GM23338 (cell line): ENCODE measurements around the gene NLRC4. TPM values are rescaled to one million over a fixed set of nuclear protein-coding genes. Genes with fewer than 3 reads are reported as not detected.

Experiments
- ATAC-seq: fragments of 200-7000 bp; cut with Tn5 transposase; 3 replicates; pipeline ENCODE4 v1.9.1; 2020
- DNase-seq: peaks from one replicate; pipeline ENCODE4 v3.0.0-alpha.2; 2015; ENCODE audit warnings: low spot score
- H2AFZ ChIP-seq: fragments of 200-600 bp; sonication (generic); 2 replicates; pipeline ENCODE4 v1.8.0; 2016; ENCODE audit warnings: antibody characterized with exemption, mild to moderate bottlenecking, moderate library complexity
- H3F3A ChIP-seq: fragments of 200-600 bp; sonication (generic); replicated peaks from 2 replicates; pipeline ENCODE4 v1.8.0; 2017; ENCODE audit warnings: antibody characterized with exemption, mixed run types, low read depth
- H3K27ac ChIP-seq: fragments of 200-600 bp; sonication (generic); 2 replicates; pipeline ENCODE4 v1.6.1; 2016; ENCODE audit warnings: low read depth
- H3K27me3 ChIP-seq: fragments of 200-600 bp; sonication (generic); 2 replicates; pipeline ENCODE4 v1.8.0; 2016; ENCODE audit warnings: mild to moderate bottlenecking, mixed run types, moderate library complexity; ENCODE audit not compliant: insufficient read depth
- H3K36me3 ChIP-seq: fragments of 200-600 bp; sonication (generic); 2 replicates; pipeline ENCODE4 v1.8.0; 2016; ENCODE audit warnings: mild to moderate bottlenecking; ENCODE audit not compliant: insufficient read depth
- H3K4me1 ChIP-seq: fragments of 200-600 bp; sonication (generic); 2 replicates; pipeline ENCODE4 v1.8.0; 2016; ENCODE audit warnings: mild to moderate bottlenecking, moderate library complexity; ENCODE audit not compliant: insufficient read depth
- H3K4me2 ChIP-seq: fragments of 200-600 bp; sonication (generic); 2 replicates; pipeline ENCODE4 v1.7.1; 2017; ENCODE audit warnings: mixed run types
- H3K4me3 ChIP-seq: fragments of 200-600 bp; sonication (generic); 2 replicates; pipeline ENCODE4 v1.6.1; 2016; ENCODE audit warnings: mixed run types
- H3K79me2 ChIP-seq: fragments of 200-600 bp; sonication (generic); replicated peaks from 2 replicates; pipeline ENCODE4 v1.8.0; 2017; ENCODE audit warnings: mild to moderate bottlenecking; ENCODE audit not compliant: insufficient read depth
- H3K9me2 ChIP-seq: fragments of 200-600 bp; sonication (generic); 2 replicates; pipeline ENCODE4 v1.8.0; 2017; ENCODE audit not compliant: insufficient read depth
- H4K20me1 ChIP-seq: fragments of 200-600 bp; sonication (generic); replicated peaks from 2 replicates; pipeline ENCODE4 v1.8.0; 2017; ENCODE audit warnings: mild to moderate bottlenecking; ENCODE audit not compliant: insufficient read depth
- H3K27ac Mint-ChIP-seq: 2 replicates; pipeline ENCODE4 v1.8.0; 2020; ENCODE audit warnings: inconsistent platforms, mild to moderate bottlenecking, moderate library complexity, mixed read lengths
- H3K27me3 Mint-ChIP-seq: 3 replicates; pipeline ENCODE4 v1.8.0; 2022; ENCODE audit warnings: low read depth, mild to moderate bottlenecking, moderate library complexity, mixed read lengths, inconsistent platforms; ENCODE audit not compliant: insufficient read depth, poor library complexity
- H3K36me3 Mint-ChIP-seq: 3 replicates; pipeline ENCODE4 v1.8.0; 2021; ENCODE audit warnings: low read depth, mild to moderate bottlenecking, inconsistent platforms, moderate library complexity, mixed read lengths
- H3K4me1 Mint-ChIP-seq: 3 replicates; pipeline ENCODE4 v1.8.0; 2020; ENCODE audit warnings: mild to moderate bottlenecking, inconsistent platforms, mixed read lengths
- H3K4me3 Mint-ChIP-seq: 3 replicates; pipeline ENCODE4 v1.8.0; 2021; ENCODE audit warnings: moderate library complexity, mild to moderate bottlenecking, inconsistent platforms, mixed read lengths
- H3K9me3 Mint-ChIP-seq: 3 replicates; pipeline ENCODE4 v1.8.0; 2020; ENCODE audit warnings: moderate library complexity, mild to moderate bottlenecking, inconsistent platforms, mixed read lengths
- CREB1 ChIP-seq: fragments of 250-450 bp; sonication (Bioruptor Pico); IDR thresholded peaks from 2 replicates; pipeline ENCODE4 v1.5.0; 2020; ENCODE audit warnings: low read depth, mild to moderate bottlenecking, moderate library complexity
- EZH2 ChIP-seq: fragments of 200-600 bp; sonication (generic); IDR thresholded peaks from one replicate; pipeline ENCODE4 v1.8.0; 2017; ENCODE audit warnings: antibody characterized with exemption, mild to moderate bottlenecking, low read depth; ENCODE audit not compliant: unreplicated experiment
- EZH2phosphoT487 ChIP-seq: fragments of 200-600 bp; sonication (generic); IDR thresholded peaks from one replicate; pipeline ENCODE4 v1.8.1; 2018; ENCODE audit warnings: antibody characterized with exemption; ENCODE audit not compliant: unreplicated experiment
- NANOG ChIP-seq: IDR thresholded peaks from 2 replicates; pipeline ENCODE4 v1.6.1; 2016; ENCODE audit warnings: antibody characterized with exemption, borderline replicate concordance
- POLR2AphosphoS5 ChIP-seq: IDR thresholded peaks from 2 replicates; pipeline ENCODE4 v1.6.1; 2016; ENCODE audit warnings: antibody characterized with exemption, low read depth
- STAT1 ChIP-seq: IDR thresholded peaks from one replicate; pipeline ENCODE4 v1.6.1; 2016; ENCODE audit warnings: antibody characterized with exemption; ENCODE audit not compliant: unreplicated experiment
- ZNF114 ChIP-seq: fragments of 250-450 bp; sonication (Bioruptor Pico); IDR thresholded peaks from 2 replicates; pipeline ENCODE4 v1.5.0; 2020; ENCODE audit warnings: mild to moderate bottlenecking, moderate library complexity
- ZNF331 ChIP-seq: fragments of 250-450 bp; sonication (Bioruptor Pico); IDR thresholded peaks from 2 replicates; pipeline ENCODE4 v1.5.0; 2020; ENCODE audit warnings: low read depth, mild to moderate bottlenecking, moderate library complexity
- polyA plus RNA-seq: library from polyadenylated mRNA; unstranded; fragments of >200 nt; fragmentation: Nextera tagmentation; extraction: Ambion mirVana; gene quantifications from 2 replicates; pipeline ENCODE4 v1.2.1, GENCODE V29; 2016
- total RNA-seq: library from RNA; depleted of rRNA; stranded (reverse); fragments of >200 nt; shearing (Covaris generic); gene quantifications from 2 replicates; pipeline ENCODE4 v1.2.3, GENCODE V29; 2014
- TF ChIP-seq, protein P1 (sequence below), 2 experiments: fragments of 200-600 bp in 1 of 2; sonication (generic) in 1 of 2; conservative IDR thresholded peaks; 2 replicates each; pipeline versions ENCODE4 v1.5.1 to v1.6.1; 2016 to 2017; ENCODE audit warnings: antibody characterized with exemption in 2 of 2, low read depth in 2 of 2, mild to moderate bottlenecking in 2 of 2, moderate library complexity in 1 of 2
- TF ChIP-seq, protein P2 (sequence below): IDR thresholded peaks from one replicate; pipeline ENCODE4 v1.6.1; 2018; ENCODE audit warnings: antibody characterized with exemption; ENCODE audit not compliant: unreplicated experiment
- TF ChIP-seq, protein P3 (sequence below): IDR thresholded peaks from 2 replicates; pipeline ENCODE4 v1.6.1; 2016; ENCODE audit warnings: antibody characterized with exemption

NLRC4 gene
- total and polyA plus RNA-seq, 2 experiments from 2014 or later: 0.50 TPM; not detected in 1

DNA sequence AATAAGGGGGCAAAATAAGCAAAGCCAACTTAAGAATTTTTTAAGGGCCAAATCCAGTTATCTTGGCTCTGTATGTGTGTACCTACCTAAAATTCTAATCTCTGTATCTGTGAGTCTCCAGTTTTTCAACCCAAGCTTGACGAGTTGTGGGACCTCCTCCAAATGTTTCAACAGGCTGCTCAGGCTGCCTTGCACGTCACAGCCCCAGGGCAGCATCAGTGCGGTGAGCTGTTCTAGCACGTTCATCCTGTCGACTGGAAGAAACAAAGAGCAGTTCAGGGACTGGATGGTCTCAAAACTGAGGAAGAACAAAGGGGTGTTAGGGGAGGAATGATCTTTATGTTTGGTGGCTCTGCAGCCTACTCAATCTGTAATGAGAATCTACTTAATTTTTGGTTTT lies 29.4 kb downstream of the NLRC4 start:
- Mint-ChIP-seq H3K36me3 (peaks cover 4% of the 10 kb centered on the region; the same call in 2 of the 3 replicates), H3K27me3 (no peaks in the 10 kb centered on the region), H3K4me3 (no peak overlapping the region), H3K4me1 (peaks cover 5% of the 10 kb centered on the region; the same call in 1 of the 3 replicates), H3K27ac (no peak overlapping the region), H3K9me3 (no peaks in the 10 kb centered on the region)
- Histone ChIP-seq H3F3A (no peaks in the 10 kb centered on the region), H3K27me3 (no peaks in the 10 kb centered on the region), H3K9me2 (no peaks in the 10 kb centered on the region), H3K27ac (no peak overlapping the region), H3K4me2 (no peak overlapping the region), H2AFZ (no peak overlapping the region), H3K36me3 (no peaks in the 10 kb centered on the region), H3K4me1 (no peaks in the 10 kb centered on the region), H3K4me3 (no peak overlapping the region), H3K79me2 (no peaks in the 10 kb centered on the region), H4K20me1 (no peaks in the 10 kb centered on the region)
- ATAC-seq (no peak), DNase-seq (no peak)
- TF ChIP-seq, protein P1, sequence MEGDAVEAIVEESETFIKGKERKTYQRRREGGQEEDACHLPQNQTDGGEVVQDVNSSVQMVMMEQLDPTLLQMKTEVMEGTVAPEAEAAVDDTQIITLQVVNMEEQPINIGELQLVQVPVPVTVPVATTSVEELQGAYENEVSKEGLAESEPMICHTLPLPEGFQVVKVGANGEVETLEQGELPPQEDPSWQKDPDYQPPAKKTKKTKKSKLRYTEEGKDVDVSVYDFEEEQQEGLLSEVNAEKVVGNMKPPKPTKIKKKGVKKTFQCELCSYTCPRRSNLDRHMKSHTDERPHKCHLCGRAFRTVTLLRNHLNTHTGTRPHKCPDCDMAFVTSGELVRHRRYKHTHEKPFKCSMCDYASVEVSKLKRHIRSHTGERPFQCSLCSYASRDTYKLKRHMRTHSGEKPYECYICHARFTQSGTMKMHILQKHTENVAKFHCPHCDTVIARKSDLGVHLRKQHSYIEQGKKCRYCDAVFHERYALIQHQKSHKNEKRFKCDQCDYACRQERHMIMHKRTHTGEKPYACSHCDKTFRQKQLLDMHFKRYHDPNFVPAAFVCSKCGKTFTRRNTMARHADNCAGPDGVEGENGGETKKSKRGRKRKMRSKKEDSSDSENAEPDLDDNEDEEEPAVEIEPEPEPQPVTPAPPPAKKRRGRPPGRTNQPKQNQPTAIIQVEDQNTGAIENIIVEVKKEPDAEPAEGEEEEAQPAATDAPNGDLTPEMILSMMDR (conservative IDR thresholded peaks at IDR 0.05; ENCODE audit: low read depth in 2 of 2): no peak
- TF ChIP-seq, protein P2, sequence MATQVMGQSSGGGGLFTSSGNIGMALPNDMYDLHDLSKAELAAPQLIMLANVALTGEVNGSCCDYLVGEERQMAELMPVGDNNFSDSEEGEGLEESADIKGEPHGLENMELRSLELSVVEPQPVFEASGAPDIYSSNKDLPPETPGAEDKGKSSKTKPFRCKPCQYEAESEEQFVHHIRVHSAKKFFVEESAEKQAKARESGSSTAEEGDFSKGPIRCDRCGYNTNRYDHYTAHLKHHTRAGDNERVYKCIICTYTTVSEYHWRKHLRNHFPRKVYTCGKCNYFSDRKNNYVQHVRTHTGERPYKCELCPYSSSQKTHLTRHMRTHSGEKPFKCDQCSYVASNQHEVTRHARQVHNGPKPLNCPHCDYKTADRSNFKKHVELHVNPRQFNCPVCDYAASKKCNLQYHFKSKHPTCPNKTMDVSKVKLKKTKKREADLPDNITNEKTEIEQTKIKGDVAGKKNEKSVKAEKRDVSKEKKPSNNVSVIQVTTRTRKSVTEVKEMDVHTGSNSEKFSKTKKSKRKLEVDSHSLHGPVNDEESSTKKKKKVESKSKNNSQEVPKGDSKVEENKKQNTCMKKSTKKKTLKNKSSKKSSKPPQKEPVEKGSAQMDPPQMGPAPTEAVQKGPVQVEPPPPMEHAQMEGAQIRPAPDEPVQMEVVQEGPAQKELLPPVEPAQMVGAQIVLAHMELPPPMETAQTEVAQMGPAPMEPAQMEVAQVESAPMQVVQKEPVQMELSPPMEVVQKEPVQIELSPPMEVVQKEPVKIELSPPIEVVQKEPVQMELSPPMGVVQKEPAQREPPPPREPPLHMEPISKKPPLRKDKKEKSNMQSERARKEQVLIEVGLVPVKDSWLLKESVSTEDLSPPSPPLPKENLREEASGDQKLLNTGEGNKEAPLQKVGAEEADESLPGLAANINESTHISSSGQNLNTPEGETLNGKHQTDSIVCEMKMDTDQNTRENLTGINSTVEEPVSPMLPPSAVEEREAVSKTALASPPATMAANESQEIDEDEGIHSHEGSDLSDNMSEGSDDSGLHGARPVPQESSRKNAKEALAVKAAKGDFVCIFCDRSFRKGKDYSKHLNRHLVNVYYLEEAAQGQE: no peak
- TF ChIP-seq POLR2AphosphoS5: no peak
- TF ChIP-seq, protein P3, sequence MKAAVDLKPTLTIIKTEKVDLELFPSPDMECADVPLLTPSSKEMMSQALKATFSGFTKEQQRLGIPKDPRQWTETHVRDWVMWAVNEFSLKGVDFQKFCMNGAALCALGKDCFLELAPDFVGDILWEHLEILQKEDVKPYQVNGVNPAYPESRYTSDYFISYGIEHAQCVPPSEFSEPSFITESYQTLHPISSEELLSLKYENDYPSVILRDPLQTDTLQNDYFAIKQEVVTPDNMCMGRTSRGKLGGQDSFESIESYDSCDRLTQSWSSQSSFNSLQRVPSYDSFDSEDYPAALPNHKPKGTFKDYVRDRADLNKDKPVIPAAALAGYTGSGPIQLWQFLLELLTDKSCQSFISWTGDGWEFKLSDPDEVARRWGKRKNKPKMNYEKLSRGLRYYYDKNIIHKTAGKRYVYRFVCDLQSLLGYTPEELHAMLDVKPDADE: no peak
- TF ChIP-seq ZNF114: no peak
- no peak for TF ChIP-seq CREB1 (CRISPR knock-in tag)
- no peak for TF ChIP-seq NANOG
- no peak for TF ChIP-seq EZH2
- TF ChIP-seq STAT1: no peak
- TF ChIP-seq EZH2phosphoT487: no peak
- TF ChIP-seq ZNF331 (CRISPR knock-in tag): no peak
